GM23248 (cell line): ENCODE data around the gene TBL3. TPM values are rescaled to one million over a fixed set of nuclear protein-coding genes. Genes with fewer than 3 reads are reported as not detected.

Source experiments
- DNase-seq: peaks from one replicate; pipeline ENCODE4 v3.0.0-alpha.2; 2015
- H2AFZ ChIP-seq: fragments of 200-600 bp; sonication (generic); 2 replicates; pipeline ENCODE4 v1.6.1; 2016; ENCODE audit warnings: antibody characterized with exemption
- H3F3A ChIP-seq: fragments of 200-600 bp; sonication (generic); 2 replicates; pipeline ENCODE4 v1.6.1; 2016; ENCODE audit warnings: mild to moderate bottlenecking, antibody characterized with exemption, mixed run types; ENCODE audit not compliant: insufficient read depth
- H3K27ac ChIP-seq: fragments of 200-600 bp; sonication (generic); 2 replicates; pipeline ENCODE4 v1.5.1; 2016; ENCODE audit warnings: mild to moderate bottlenecking
- H3K27me3 ChIP-seq: fragments of 200-600 bp; sonication (generic); replicated peaks from 2 replicates; pipeline ENCODE4 v1.6.1; 2016; ENCODE audit warnings: mild to moderate bottlenecking; ENCODE audit not compliant: insufficient read depth
- H3K36me3 ChIP-seq: fragments of 200-600 bp; sonication (generic); 2 replicates; pipeline ENCODE4 v1.6.1; 2016; ENCODE audit warnings: low read depth, mild to moderate bottlenecking
- H3K4me1 ChIP-seq: fragments of 200-600 bp; sonication (generic); 2 replicates; pipeline ENCODE4 v1.6.1; 2016; ENCODE audit warnings: mild to moderate bottlenecking; ENCODE audit not compliant: insufficient read depth
- H3K4me2 ChIP-seq: fragments of 200-600 bp; sonication (generic); one replicate; pipeline ENCODE4 v1.6.1; 2016; ENCODE audit warnings: mild to moderate bottlenecking; ENCODE audit not compliant: unreplicated experiment
- H3K4me3 ChIP-seq: fragments of 200-600 bp; sonication (generic); 2 replicates; pipeline ENCODE4 v1.5.1; 2016; ENCODE audit warnings: mild to moderate bottlenecking
- H3K79me2 ChIP-seq: fragments of 200-600 bp; sonication (generic); 2 replicates; pipeline ENCODE4 v1.6.1; 2016; ENCODE audit warnings: mild to moderate bottlenecking; ENCODE audit not compliant: insufficient read depth
- H3K9ac ChIP-seq: fragments of 200-600 bp; sonication (generic); 2 replicates; pipeline ENCODE4 v1.6.1; 2016; ENCODE audit warnings: mild to moderate bottlenecking
- H3K9me2 ChIP-seq: fragments of 200-600 bp; sonication (generic); 2 replicates; pipeline ENCODE4 v1.6.1; 2016; ENCODE audit warnings: mixed run types, mild to moderate bottlenecking, moderate library complexity; ENCODE audit not compliant: insufficient read depth
- H3K9me3 ChIP-seq: fragments of 200-600 bp; sonication (generic); one replicate; pipeline ENCODE4 v1.6.1; 2017; ENCODE audit warnings: low read depth
- H4K20me1 ChIP-seq: fragments of 200-600 bp; sonication (generic); 2 replicates; pipeline ENCODE4 v1.6.0; 2016; ENCODE audit not compliant: insufficient read depth
- EZH2 ChIP-seq: fragments of 200-600 bp; sonication (generic); IDR thresholded peaks from 2 replicates; pipeline ENCODE4 v1.6.1; 2018; ENCODE audit warnings: antibody characterized with exemption, mild to moderate bottlenecking; ENCODE audit not compliant: insufficient read depth, poor library complexity, severe bottlenecking
- EZH2phosphoT487 ChIP-seq: fragments of 200-600 bp; sonication (generic); IDR thresholded peaks from 2 replicates; pipeline ENCODE4 v1.6.1; 2018; ENCODE audit warnings: antibody characterized with exemption, moderate library complexity, mild to moderate bottlenecking, low read depth; ENCODE audit not compliant: insufficient read depth
- WGBS, 2 experiments: methylation state at CpG; one replicate each; pipeline ENCODE4 v1.1.6; 2015 to 2017; ENCODE audit warnings: low lambda C conversion rate in 2 of 2, low coverage in 1 of 2; ENCODE audit errors: missing lambda C conversion rate in 2 of 2; 5-methylcytosine and 5-hydroxymethylcytosine counted together
- in situ Hi-C: fragments of 300-500 bp; cut with MboI; formaldehyde crosslinking; loops from 2 replicates; pipeline ENCODE4 v1.15.0; 2020
- polyA plus RNA-seq: library from polyadenylated mRNA; unstranded; fragments of >200 nt; fragmentation: Nextera tagmentation; extraction: Ambion mirVana; gene quantifications from 2 replicates; pipeline ENCODE4 v1.2.1, GENCODE V29; 2016
- total RNA-seq: library from RNA; depleted of rRNA; stranded (reverse); fragments of >200 nt; shearing (Covaris generic); gene quantifications from 2 replicates; pipeline ENCODE4 v1.2.3, GENCODE V29; 2014

The TBL3 gene
- total and polyA plus RNA-seq, 2 experiments from 2014 or later, result 43.7 to 46.8 TPM

DNA sequence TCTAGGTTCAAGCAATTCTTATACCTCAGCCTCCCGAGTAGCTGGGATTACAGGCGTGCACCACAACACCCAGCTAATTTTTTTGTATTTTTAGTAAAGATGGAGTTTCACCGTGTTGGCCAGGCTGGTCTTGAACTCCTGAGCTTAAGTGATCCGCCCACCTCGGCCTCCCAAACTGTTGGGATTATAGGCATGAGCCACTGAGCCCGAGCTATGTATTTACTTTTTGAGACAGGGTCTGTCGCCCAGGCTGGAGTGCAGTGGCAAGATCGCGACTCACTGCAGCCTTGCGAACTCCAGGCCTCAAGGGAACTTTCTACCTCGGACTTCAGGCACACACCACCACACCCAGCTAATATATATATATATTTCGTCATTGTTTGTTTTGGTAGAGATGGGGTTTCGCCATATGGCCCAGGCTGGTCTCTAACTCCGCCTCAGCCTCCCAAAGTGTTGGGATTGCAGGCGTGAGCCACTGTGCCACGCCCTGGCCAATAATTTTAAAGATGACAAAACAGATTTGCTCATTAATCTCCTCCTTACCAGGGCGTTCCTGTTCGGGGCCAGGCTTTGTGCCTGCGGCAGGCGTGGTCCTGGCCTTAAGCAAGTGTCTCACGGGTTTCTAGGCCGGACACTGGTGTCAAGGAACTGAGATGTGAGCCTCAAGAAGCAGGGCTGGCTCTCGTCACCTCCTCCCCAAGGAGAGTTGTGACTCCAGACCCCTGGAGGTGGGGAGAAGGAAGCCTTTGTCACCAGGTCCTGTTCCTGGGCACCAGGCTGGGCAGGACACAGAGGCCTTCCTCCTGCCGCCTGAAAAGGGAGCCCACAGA, 43.5 kb downstream of the TBL3 start:
- Histone ChIP-seq H3K27me3 (no peaks in the 10 kb centered on the region), H3K4me3 (no peak overlapping the region), H3K4me2 (no peak overlapping the region), H3K36me3 (no peaks in the 10 kb centered on the region), H3K4me1 (peaks cover 5% of the 10 kb centered on the region; the same call in 1 of the 2 replicates), H3K27ac (no peak overlapping the region), H3K9ac (no peak overlapping the region), H3K9me3 (no peaks in the 10 kb centered on the region), H2AFZ (no peak overlapping the region), H3K9me2 (no peaks in the 10 kb centered on the region), H4K20me1 (no peaks in the 10 kb centered on the region), H3K79me2 (peaks cover 7% of the 10 kb centered on the region), H3F3A (no peaks in the 10 kb centered on the region)
- WGBS, 2 experiments, result 87 to 89% methylated on average over 24 of the region's 24 CpGs
- in situ Hi-C loops, result no loop called here
- TF ChIP-seq EZH2phosphoT487 (no peak), EZH2 (no peak)
- DNase-seq, result no peak

DNA sequence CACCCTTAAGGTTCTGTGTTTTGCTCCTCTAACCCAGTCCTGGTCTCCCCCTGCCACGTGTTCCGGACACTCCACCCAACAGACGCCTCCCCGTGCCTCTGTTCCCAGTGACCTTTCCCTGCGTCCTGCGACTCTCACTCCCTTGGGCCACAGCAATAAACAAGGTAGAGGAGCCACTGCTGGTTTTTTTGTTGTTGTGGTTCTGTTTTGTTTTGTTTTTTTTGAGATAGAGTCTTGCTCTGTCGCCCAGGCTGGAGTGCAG, 44.0 kb downstream of the TBL3 start:
- no peaks in the 10 kb centered on the region for H3K36me3 ChIP-seq
- 86 to 89% methylated on average over 7 of the region's 7 CpGs for WGBS, 2 experiments
- no peak overlapping the region for H2AFZ ChIP-seq

DNA sequence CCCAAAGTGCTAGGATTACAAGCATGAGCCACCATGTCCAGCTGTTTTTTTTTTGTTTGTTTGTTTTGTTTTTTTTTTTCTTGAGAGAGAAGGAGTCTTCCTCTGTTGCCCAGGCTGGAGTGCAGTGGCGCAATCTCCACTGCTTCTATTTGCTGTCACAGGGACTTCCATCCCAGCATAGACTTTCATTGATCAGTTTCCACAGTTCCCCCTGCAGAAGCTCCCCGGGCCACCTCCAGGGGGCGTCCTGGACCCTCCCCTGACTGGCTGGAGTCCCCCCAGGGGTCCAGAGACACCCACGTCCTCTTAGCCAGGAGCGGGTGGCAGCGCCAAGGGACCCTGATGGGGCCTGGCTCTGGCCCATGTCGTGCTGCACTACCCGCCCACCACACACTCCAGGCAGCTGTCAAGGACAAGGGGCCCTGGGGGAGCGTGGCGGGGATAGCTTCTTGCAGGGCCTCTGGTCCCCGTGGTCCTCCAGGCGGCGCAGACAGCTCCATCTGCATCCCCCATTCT, 44.6 kb downstream of the TBL3 start:
- H3K4me2 ChIP-seq, result no peak overlapping the region
- no peak overlapping the region for H3K4me3 ChIP-seq
- H3K4me1 ChIP-seq, result no peaks in the 10 kb centered on the region
- no peaks in the 10 kb centered on the region for H3K36me3 ChIP-seq
- WGBS, 2 experiments, result 32 to 38% methylated on average over 13 of the region's 13 CpGs
- no peak for DNase-seq
- TF ChIP-seq EZH2phosphoT487 (no peak), EZH2 (no peak)
- H3F3A ChIP-seq, result no peaks in the 10 kb centered on the region
- in situ Hi-C loops, result no loop called here
- H3K9me3 ChIP-seq, result no peaks in the 10 kb centered on the region
- H3K9me2 ChIP-seq, result no peaks in the 10 kb centered on the region
- H3K27ac ChIP-seq, result no peak overlapping the region
- no peaks in the 10 kb centered on the region for H4K20me1 ChIP-seq
- H2AFZ ChIP-seq, result no peak overlapping the region
- H3K27me3 ChIP-seq, result no peaks in the 10 kb centered on the region; the same call in 1 of the 2 replicates
- no peak overlapping the region for H3K9ac ChIP-seq
- H3K79me2 ChIP-seq, result no peaks in the 10 kb centered on the region

More for the DNA sequence above, 44.0 kb downstream of the TBL3 start:
- H3K27me3 ChIP-seq, result no peaks in the 10 kb centered on the region
- H4K20me1 ChIP-seq, result no peaks in the 10 kb centered on the region
- H3K9me3 ChIP-seq, result no peaks in the 10 kb centered on the region
- no peaks in the 10 kb centered on the region for H3K4me1 ChIP-seq
- H3K9ac ChIP-seq, result no peak overlapping the region
- no peaks in the 10 kb centered on the region for H3K9me2 ChIP-seq
- no peak for TF ChIP-seq EZH2
- no peak for TF ChIP-seq EZH2phosphoT487
- H3K79me2 ChIP-seq, result peaks cover 2% of the 10 kb centered on the region; the same call in 1 of the 2 replicates
- no peak overlapping the region for H3K27ac ChIP-seq
- H3F3A ChIP-seq, result no peaks in the 10 kb centered on the region
- in situ Hi-C loops, result no loop called here
- no peak for DNase-seq
- H3K4me2 ChIP-seq, result no peak overlapping the region
- no peak overlapping the region for H3K4me3 ChIP-seq

DNA sequence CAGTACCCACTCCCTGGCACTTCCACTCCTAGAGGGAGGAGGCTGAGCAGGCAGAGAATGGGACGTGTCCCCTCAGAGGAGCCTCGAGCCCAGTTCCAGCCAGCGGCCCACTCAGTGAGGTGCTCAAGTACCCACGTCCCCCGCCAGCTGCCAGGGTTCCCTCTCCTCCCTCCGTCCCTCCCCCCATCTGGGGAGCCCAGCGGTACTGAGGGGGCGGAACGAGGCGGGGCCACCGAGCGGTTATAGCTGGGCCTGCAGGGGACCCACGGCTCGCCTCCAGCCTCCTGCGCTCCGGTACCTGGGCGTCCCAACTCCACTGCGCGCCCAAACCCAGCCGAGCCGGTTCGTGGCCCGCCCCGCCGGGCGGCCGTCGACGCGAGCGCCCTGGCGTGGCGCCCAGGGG, 47.7 kb downstream of the TBL3 start, which contains the start of gene NPW:
Gene NPW (plus strand): TSS at position 268 of the 403 bp plus-strand sequence.
- 8 to 10% methylated on average over 30 to 32 of the region's 33 CpGs for WGBS, 2 experiments
- H3K36me3 ChIP-seq, result no peaks in the 10 kb centered on the region
- no peak within 1 kb of the TSS for H3K9ac ChIP-seq
- H3K27me3 ChIP-seq, result no peaks in the 10 kb centered on the region; the same call in 1 of the 2 replicates
- H3K9me3 ChIP-seq, result no peaks in the 10 kb centered on the region
- no peaks in the 10 kb centered on the region for H3K4me1 ChIP-seq
- no peaks in the 10 kb centered on the region for H3F3A ChIP-seq
- TF ChIP-seq EZH2 (no peak), EZH2phosphoT487 (no peak)
- H3K4me3 ChIP-seq, result no peak within 1 kb of the TSS
- in situ Hi-C loops, result no loop called here
- no peaks in the 10 kb centered on the region for H3K79me2 ChIP-seq
- H4K20me1 ChIP-seq, result no peaks in the 10 kb centered on the region
- DNase-seq, result peak; percentile 23
- H2AFZ ChIP-seq, result no peak within 1 kb of the TSS
- H3K4me2 ChIP-seq, result peak within 1 kb of the TSS; percentile 42
- no peaks in the 10 kb centered on the region for H3K9me2 ChIP-seq
- no peak within 1 kb of the TSS for H3K27ac ChIP-seq
